Measurements from ENCODE around the gene DEUP1. TPM values are rescaled to one million over a fixed set of nuclear protein-coding genes. Genes with fewer than 3 reads are reported as not detected.

Gene DEUP1
- total RNA-seq, 1 donor from 2014 or later = not detected

- Mint-ChIP-seq H3K4me3 (ENCODE audit: unreplicated experiment) (no peak overlapping the region), H3K27me3 (ENCODE audit: unreplicated experiment) (peaks cover 35% of the 10 kb centered on the region), H3K36me3 (ENCODE audit: unreplicated experiment) (no peaks in the 10 kb centered on the region), H3K4me1 (ENCODE audit: unreplicated experiment) (no peaks in the 10 kb centered on the region), H3K9me3 (ENCODE audit: unreplicated experiment) (peaks cover 23% of the 10 kb centered on the region), H3K27ac (ENCODE audit: unreplicated experiment) (no peak overlapping the region)
- TF ChIP-seq, protein P1, sequence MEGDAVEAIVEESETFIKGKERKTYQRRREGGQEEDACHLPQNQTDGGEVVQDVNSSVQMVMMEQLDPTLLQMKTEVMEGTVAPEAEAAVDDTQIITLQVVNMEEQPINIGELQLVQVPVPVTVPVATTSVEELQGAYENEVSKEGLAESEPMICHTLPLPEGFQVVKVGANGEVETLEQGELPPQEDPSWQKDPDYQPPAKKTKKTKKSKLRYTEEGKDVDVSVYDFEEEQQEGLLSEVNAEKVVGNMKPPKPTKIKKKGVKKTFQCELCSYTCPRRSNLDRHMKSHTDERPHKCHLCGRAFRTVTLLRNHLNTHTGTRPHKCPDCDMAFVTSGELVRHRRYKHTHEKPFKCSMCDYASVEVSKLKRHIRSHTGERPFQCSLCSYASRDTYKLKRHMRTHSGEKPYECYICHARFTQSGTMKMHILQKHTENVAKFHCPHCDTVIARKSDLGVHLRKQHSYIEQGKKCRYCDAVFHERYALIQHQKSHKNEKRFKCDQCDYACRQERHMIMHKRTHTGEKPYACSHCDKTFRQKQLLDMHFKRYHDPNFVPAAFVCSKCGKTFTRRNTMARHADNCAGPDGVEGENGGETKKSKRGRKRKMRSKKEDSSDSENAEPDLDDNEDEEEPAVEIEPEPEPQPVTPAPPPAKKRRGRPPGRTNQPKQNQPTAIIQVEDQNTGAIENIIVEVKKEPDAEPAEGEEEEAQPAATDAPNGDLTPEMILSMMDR (IDR thresholded peaks at IDR 0.05) = no peak
- DNase-seq (ENCODE audit: extremely low spot score, unreplicated experiment) = no peak
These were observed 11.2 kb upstream of the DEUP1 start for GRCh38 chr11:93319224-93319839.

DNA sequence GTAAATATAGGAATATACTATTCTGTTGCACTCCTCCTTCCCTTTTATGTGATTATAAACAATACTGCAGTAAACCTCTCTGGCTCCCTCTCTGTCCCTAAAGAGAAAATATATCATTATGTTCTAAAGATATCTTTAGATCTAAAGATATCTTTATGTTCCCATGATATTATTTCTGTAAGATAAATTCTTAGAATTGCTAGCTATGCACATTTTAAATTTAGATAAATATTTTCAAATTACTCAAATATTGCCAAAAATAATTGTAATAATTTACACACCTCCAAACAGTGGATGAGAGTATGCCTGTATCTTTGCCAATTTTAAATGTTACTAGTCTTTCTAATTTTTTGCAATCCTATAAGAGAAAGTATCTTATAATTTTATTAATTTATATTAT, 10.3 kb upstream of the DEUP1 start:
- peaks cover 19% of the 10 kb centered on the region for H3K9me3 Mint-ChIP-seq (ENCODE audit: unreplicated experiment)
- H3K4me3 Mint-ChIP-seq (ENCODE audit: unreplicated experiment) = no peak overlapping the region
- peaks cover 41% of the 10 kb centered on the region for H3K27me3 Mint-ChIP-seq (ENCODE audit: unreplicated experiment)
- H3K36me3 Mint-ChIP-seq (ENCODE audit: unreplicated experiment) = no peaks in the 10 kb centered on the region
- H3K27ac Mint-ChIP-seq (ENCODE audit: unreplicated experiment) = no peak overlapping the region
- H3K4me1 Mint-ChIP-seq (ENCODE audit: unreplicated experiment) = no peaks in the 10 kb centered on the region
- TF ChIP-seq, protein P1 (IDR thresholded peaks at IDR 0.05) = no peak
- no peak for DNase-seq (ENCODE audit: extremely low spot score, unreplicated experiment)

- H3K27ac Mint-ChIP-seq (ENCODE audit: unreplicated experiment) = no peak overlapping the region
- TF ChIP-seq, protein P1 (IDR thresholded peaks at IDR 0.05) = no peak
- H3K4me1 Mint-ChIP-seq (ENCODE audit: unreplicated experiment) = no peaks in the 10 kb centered on the region
- DNase-seq (ENCODE audit: extremely low spot score, unreplicated experiment) = no peak
- no peaks in the 10 kb centered on the region for H3K36me3 Mint-ChIP-seq (ENCODE audit: unreplicated experiment)
- H3K4me3 Mint-ChIP-seq (ENCODE audit: unreplicated experiment) = no peak overlapping the region
- peaks cover 35% of the 10 kb centered on the region for H3K27me3 Mint-ChIP-seq (ENCODE audit: unreplicated experiment)
- H3K9me3 Mint-ChIP-seq (ENCODE audit: unreplicated experiment) = peaks cover 14% of the 10 kb centered on the region
These were observed 8.3 kb upstream of the DEUP1 start for GRCh38 chr11:93322207-93322606.

- no peaks in the 10 kb centered on the region for H3K4me1 Mint-ChIP-seq (ENCODE audit: unreplicated experiment)
- peaks cover 37% of the 10 kb centered on the region for H3K27me3 Mint-ChIP-seq (ENCODE audit: unreplicated experiment)
These were observed 6.8 kb upstream of the DEUP1 start for GRCh38 chr11:93323747-93324146.

GRCh38 chr11:93324500-93324899, 6.0 kb upstream of the DEUP1 start:
- Mint-ChIP-seq H3K27ac (ENCODE audit: unreplicated experiment) (no peak overlapping the region), H3K27me3 (ENCODE audit: unreplicated experiment) (peaks cover 41% of the 10 kb centered on the region), H3K36me3 (ENCODE audit: unreplicated experiment) (no peaks in the 10 kb centered on the region)

More at GRCh38 chr11:93323747-93324146, 6.8 kb upstream of the DEUP1 start:
- H3K36me3 Mint-ChIP-seq (ENCODE audit: unreplicated experiment) = no peaks in the 10 kb centered on the region
- H3K27ac Mint-ChIP-seq (ENCODE audit: unreplicated experiment) = no peak overlapping the region
- peaks cover 10% of the 10 kb centered on the region for H3K9me3 Mint-ChIP-seq (ENCODE audit: unreplicated experiment)
- TF ChIP-seq, protein P1 (IDR thresholded peaks at IDR 0.05) = no peak
- no peak overlapping the region for H3K4me3 Mint-ChIP-seq (ENCODE audit: unreplicated experiment)
- DNase-seq (ENCODE audit: extremely low spot score, unreplicated experiment) = no peak

More at GRCh38 chr11:93324500-93324899, 6.0 kb upstream of the DEUP1 start:
- Mint-ChIP-seq H3K4me1 (ENCODE audit: unreplicated experiment) (no peaks in the 10 kb centered on the region), H3K9me3 (ENCODE audit: unreplicated experiment) (peaks cover 2% of the 10 kb centered on the region), H3K4me3 (ENCODE audit: unreplicated experiment) (no peak overlapping the region)
- no peak for DNase-seq (ENCODE audit: extremely low spot score, unreplicated experiment)
- TF ChIP-seq, protein P1 (IDR thresholded peaks at IDR 0.05) = no peak
